H9 (cell line): ENCODE results near the gene NPBWR2. TPM values are rescaled to one million over a fixed set of nuclear protein-coding genes. Genes with fewer than 3 reads are reported as not detected.
"Not testable (repeated sequence)": the region's sequence is repeated elsewhere in the genome, so short reads cannot be mapped to it uniquely, and the experiment has no call there.

ENCODE experiments used
- DNase-seq: peaks from one replicate; pipeline ENCODE4 v3.0.0-alpha.2; 2017
- H2AFZ ChIP-seq: one replicate; pipeline ENCODE4 v1.6.1; 2013; ENCODE audit warnings: mild to moderate bottlenecking, low read length, control low read depth, moderate library complexity
- H2AK5ac ChIP-seq: 2 replicates; pipeline ENCODE4 v1.6.1; 2013; ENCODE audit warnings: low read length, control low read depth, mixed read lengths; ENCODE audit not compliant: insufficient read length
- H2BK120ac ChIP-seq: one replicate; pipeline ENCODE4 v1.6.1; 2013; ENCODE audit warnings: low read depth, mild to moderate bottlenecking, low read length, control low read depth, inconsistent platforms; ENCODE audit not compliant: poor library complexity, severe bottlenecking
- H2BK12ac ChIP-seq: 2 replicates; pipeline ENCODE4 v1.6.1; 2013; ENCODE audit warnings: low read length, control low read depth, mixed read lengths, low read depth; ENCODE audit not compliant: insufficient read length
- H2BK15ac ChIP-seq: 2 replicates; pipeline ENCODE4 v1.6.1; 2013; ENCODE audit warnings: low read depth, low read length, control low read depth
- H2BK20ac ChIP-seq: one replicate; pipeline ENCODE4 v1.6.1; 2013; ENCODE audit warnings: low read depth, mild to moderate bottlenecking, low read length, control low read depth, inconsistent platforms; ENCODE audit not compliant: poor library complexity, severe bottlenecking
- H2BK5ac ChIP-seq: 2 replicates; pipeline ENCODE4 v1.6.1; 2013; ENCODE audit warnings: low read length, control low read depth, mixed read lengths; ENCODE audit not compliant: insufficient read length
- H3K14ac ChIP-seq: 2 replicates; pipeline ENCODE4 v1.6.1; 2013; ENCODE audit warnings: low read length, control low read depth; ENCODE audit not compliant: insufficient read depth
- H3K18ac ChIP-seq: 2 replicates; pipeline ENCODE4 v1.6.1; 2013; ENCODE audit warnings: low read depth, mild to moderate bottlenecking, mixed read lengths, low read length, control low read depth; ENCODE audit not compliant: insufficient read length
- H3K23ac ChIP-seq: 2 replicates; pipeline ENCODE4 v1.6.1; 2013; ENCODE audit warnings: low read length, control low read depth, mixed read lengths, low read depth; ENCODE audit not compliant: insufficient read length
- H3K23me2 ChIP-seq: 2 replicates; pipeline ENCODE4 v1.6.1; 2013; ENCODE audit warnings: low read depth, mild to moderate bottlenecking, mixed read lengths, low read length, control low read depth; ENCODE audit not compliant: insufficient read length, poor library complexity, severe bottlenecking
- H3K27ac ChIP-seq: 2 replicates; pipeline ENCODE4 v1.5.1; 2013; ENCODE audit warnings: low read length, control low read depth, mixed read lengths, low read depth; ENCODE audit not compliant: insufficient read length
- H3K27me3 ChIP-seq: 2 replicates; pipeline ENCODE4 v1.6.1; 2013; ENCODE audit warnings: low read length, control low read depth, inconsistent platforms; ENCODE audit not compliant: insufficient read depth
- H3K4ac ChIP-seq: 2 replicates; pipeline ENCODE4 v1.6.1; 2013; ENCODE audit warnings: low read depth, mild to moderate bottlenecking, control low read depth, inconsistent platforms, low read length, moderate library complexity
- H3K4me1 ChIP-seq: 2 replicates; pipeline ENCODE4 v1.6.1; 2013; ENCODE audit warnings: low read length, control low read depth, inconsistent platforms; ENCODE audit not compliant: insufficient read depth
- H3K4me2 ChIP-seq: 2 replicates; pipeline ENCODE4 v1.6.1; 2013; ENCODE audit warnings: low read length, control low read depth, mixed read lengths; ENCODE audit not compliant: insufficient read length, insufficient read depth
- H3K56ac ChIP-seq: 2 replicates; pipeline ENCODE4 v1.6.1; 2013; ENCODE audit warnings: low read depth, mild to moderate bottlenecking, mixed read lengths, low read length, control low read depth; ENCODE audit not compliant: insufficient read length
- H3K79me1 ChIP-seq: 2 replicates; pipeline ENCODE4 v1.6.1; 2013; ENCODE audit warnings: low read depth, mild to moderate bottlenecking, moderate library complexity, low read length, control low read depth, inconsistent platforms; ENCODE audit not compliant: insufficient read depth, poor library complexity, severe bottlenecking
- H3K79me2 ChIP-seq: 2 replicates; pipeline ENCODE4 v1.6.1; 2013; ENCODE audit warnings: low read length, control low read depth, inconsistent platforms; ENCODE audit not compliant: insufficient read depth
- H3K9ac ChIP-seq: 2 replicates; pipeline ENCODE4 v1.6.1; 2013; ENCODE audit warnings: low read length, control low read depth, mixed read lengths; ENCODE audit not compliant: insufficient read length; ENCODE audit errors: extremely low read depth
- H3K9me3 ChIP-seq: one replicate; pipeline ENCODE4 v1.6.1; 2013; ENCODE audit warnings: low read depth, low read length, inconsistent platforms; ENCODE audit not compliant: control insufficient read depth
- H3T11ph ChIP-seq: one replicate; pipeline ENCODE4 v1.6.1; 2013; ENCODE audit warnings: mild to moderate bottlenecking, low read length, control low read depth, inconsistent platforms
- H4K20me1 ChIP-seq: one replicate; pipeline ENCODE4 v1.6.1; 2013; ENCODE audit not compliant: control insufficient read depth, insufficient read length, insufficient read depth
- H4K5ac ChIP-seq: 2 replicates; pipeline ENCODE4 v1.6.1; 2013; ENCODE audit warnings: low read depth, mild to moderate bottlenecking, mixed read lengths, low read length, control low read depth; ENCODE audit not compliant: insufficient read length
- H4K8ac ChIP-seq: replicated peaks from 2 replicates; pipeline ENCODE4 v1.6.1; 2013; ENCODE audit warnings: low read length, control low read depth, mixed read lengths, low read depth; ENCODE audit not compliant: insufficient read length
- H4K91ac ChIP-seq: 2 replicates; pipeline ENCODE4 v1.6.1; 2013; ENCODE audit warnings: low read depth, mild to moderate bottlenecking, moderate library complexity, mixed read lengths, low read length, control low read depth; ENCODE audit not compliant: insufficient read length
- H3K27ac Mint-ChIP-seq, 3 experiments: 2 replicates in 2 of 3; 3 replicates in 1 of 3; pipeline ENCODE4 v1.8.0; 2020 to 2021; ENCODE audit warnings: mixed read lengths in 3 of 3, mild to moderate bottlenecking in 1 of 3, moderate library complexity in 1 of 3
- H3K27me3 Mint-ChIP-seq: 2 replicates; pipeline ENCODE4 v1.8.0; 2021; ENCODE audit warnings: low read depth, mild to moderate bottlenecking, moderate library complexity, mixed read lengths
- H3K36me3 Mint-ChIP-seq, 3 experiments: 2 replicates in 2 of 3; 3 replicates in 1 of 3; pipeline ENCODE4 v1.8.0; 2020 to 2021; ENCODE audit warnings: low read depth in 3 of 3, mixed read lengths in 3 of 3; ENCODE audit not compliant: insufficient read depth in 1 of 3
- H3K4me1 Mint-ChIP-seq, 2 experiments: 2 replicates each; pipeline ENCODE4 v1.8.0; 2020; ENCODE audit warnings: mixed read lengths in 2 of 2
- H3K4me3 Mint-ChIP-seq, 2 experiments: 2 replicates in 1 of 2; 3 replicates in 1 of 2; pipeline ENCODE4 v1.8.0; 2020 to 2021; ENCODE audit warnings: mild to moderate bottlenecking in 2 of 2, mixed read lengths in 2 of 2, moderate library complexity in 1 of 2
- H3K9me3 Mint-ChIP-seq, 2 experiments: 2 replicates in 1 of 2; 3 replicates in 1 of 2; pipeline ENCODE4 v1.8.0; 2020; ENCODE audit warnings: mild to moderate bottlenecking in 2 of 2, mixed read lengths in 2 of 2, moderate library complexity in 1 of 2
- CTCF ChIP-seq: fragments of 200-600 bp; sonication (generic); conservative IDR thresholded peaks from 3 replicates; pipeline ENCODE4 v1.8.0; 2021; ENCODE audit warnings: antibody characterized with exemption, mild to moderate bottlenecking
- WGBS: extraction: QIAGEN DNeasy Blood & Tissue Kit; methylation state at CpG from one replicate; pipeline ENCODE4 v1.1.7; 2013; ENCODE audit warnings: missing lambda C conversion rate, low lambda C conversion rate, mixed read lengths; ENCODE audit not compliant: insufficient read length; ENCODE audit errors: extremely low coverage; 5-methylcytosine and 5-hydroxymethylcytosine counted together
- total RNA-seq: library from RNA; stranded (reverse); gene quantifications from 2 replicates; pipeline ENCODE4 v1.2.1, GENCODE V29; 2021

Gene NPBWR2
- total RNA-seq, 1 experiment from 2014 or later, result not detected

- H3K79me1 ChIP-seq, result no peaks in the 10 kb centered on the region
- Mint-ChIP-seq H3K9me3 (peaks cover 10% of the 10 kb centered on the region in 2 experiments), H3K4me3 (no peak overlapping the region), H3K4me1 (no peaks in the 10 kb centered on the region), H3K36me3 (no peaks in the 10 kb centered on the region; a peak in 2 of 7 replicates), H3K27me3 (peaks cover 31% of the 10 kb centered on the region), H3K27ac (no peak overlapping the region)
- no peak overlapping the region for H2BK5ac ChIP-seq
- H2BK120ac ChIP-seq, result no peak overlapping the region
- no peak overlapping the region for H3T11ph ChIP-seq
- no peak for DNase-seq
- TF ChIP-seq CTCF, result no peak
- H4K91ac ChIP-seq, result no peak overlapping the region
- H3K4me2 ChIP-seq, result no peak overlapping the region
- H3K9ac ChIP-seq, result no peak overlapping the region
- no peak overlapping the region for H2BK12ac ChIP-seq
- no peak overlapping the region for H2AK5ac ChIP-seq
- no peak overlapping the region for H3K18ac ChIP-seq
- H3K23me2 ChIP-seq, result no peaks in the 10 kb centered on the region
- H3K56ac ChIP-seq, result no peak overlapping the region
- no peak overlapping the region for H2BK15ac ChIP-seq
- no peak overlapping the region for H2BK20ac ChIP-seq
- H4K20me1 ChIP-seq, result no peaks in the 10 kb centered on the region
- no peaks in the 10 kb centered on the region for H3K27me3 ChIP-seq
- H3K9me3 ChIP-seq, result no peaks in the 10 kb centered on the region
- no peak overlapping the region for H4K8ac ChIP-seq
- WGBS, result no CpG with 5 or more reads among the region's 11 CpGs
- no peaks in the 10 kb centered on the region for H3K4me1 ChIP-seq
- no peak overlapping the region for H3K27ac ChIP-seq
- no peak overlapping the region for H4K5ac ChIP-seq
- no peak overlapping the region for H3K14ac ChIP-seq
- H3K23ac ChIP-seq, result no peak overlapping the region
- no peak overlapping the region for H2AFZ ChIP-seq
- H3K79me2 ChIP-seq, result no peaks in the 10 kb centered on the region
- H3K4ac ChIP-seq, result no peak overlapping the region
These were observed 21.9 kb upstream of the NPBWR2 start for GRCh38 chr20:64129146-64129782.

GRCh38 chr20:64123517-64123916 is 16.2 kb upstream of the NPBWR2 start:
- not testable (repeated sequence) for H2BK12ac ChIP-seq, H3K9ac ChIP-seq, H3K18ac ChIP-seq, H3K79me1 ChIP-seq, H4K91ac ChIP-seq, H3K79me2 ChIP-seq, H3K4me1 Mint-ChIP-seq, H3K4me3 Mint-ChIP-seq, H3K23me2 ChIP-seq, H3K14ac ChIP-seq, H4K20me1 ChIP-seq, H3K9me3 ChIP-seq, H4K5ac ChIP-seq, DNase-seq, H2AFZ ChIP-seq, H2BK5ac ChIP-seq, H2AK5ac ChIP-seq, H3K4me1 ChIP-seq, H3K56ac ChIP-seq, H2BK20ac ChIP-seq, H3T11ph ChIP-seq, H3K23ac ChIP-seq, H3K36me3 Mint-ChIP-seq, H3K27me3 ChIP-seq, H2BK120ac ChIP-seq, H3K27ac ChIP-seq, H2BK15ac ChIP-seq, H3K4ac ChIP-seq, H3K27ac Mint-ChIP-seq, H4K8ac ChIP-seq, H3K9me3 Mint-ChIP-seq, H3K4me2 ChIP-seq
- no CpG with 5 or more reads among the region's 11 CpGs for WGBS
- peaks cover 44% of the 10 kb centered on the region for H3K27me3 Mint-ChIP-seq
